WERI-Rb-1 (cell line): ENCODE measurements around the gene NUTF2.

Experiments used
- DNase-seq: peaks from one replicate; pipeline ENCODE4 v3.0.0-alpha.2; 2020
- H3K27ac ChIP-seq: fragments of 250-450 bp; sonication (Bioruptor Pico); 2 replicates; pipeline ENCODE4 v1.5.1; 2020; ENCODE audit warnings: mild to moderate bottlenecking, moderate library complexity
- H3K27me3 ChIP-seq: fragments of 250-450 bp; sonication (Bioruptor Pico); 2 replicates; pipeline ENCODE4 v1.5.1; 2021; ENCODE audit warnings: mild to moderate bottlenecking, low read depth, moderate library complexity; ENCODE audit not compliant: insufficient read depth, severe bottlenecking
- H3K36me3 ChIP-seq: fragments of 250-450 bp; sonication (Bioruptor Pico); 2 replicates; pipeline ENCODE4 v1.5.1; 2020; ENCODE audit warnings: mild to moderate bottlenecking, moderate library complexity
- H3K4me3 ChIP-seq: 2 replicates; pipeline ENCODE4 v1.5.1; 2011; ENCODE audit warnings: low read depth, mild to moderate bottlenecking, control low read depth, low read length
- H3K9me3 ChIP-seq: fragments of 250-450 bp; sonication (Bioruptor Pico); 2 replicates; pipeline ENCODE4 v1.5.1; 2021; ENCODE audit warnings: mild to moderate bottlenecking, moderate library complexity; ENCODE audit not compliant: severe bottlenecking
- TF ChIP-seq, protein P1 (sequence below): IDR thresholded peaks from 2 replicates; pipeline ENCODE4 v1.5.1; 2011; ENCODE audit warnings: low read depth, mild to moderate bottlenecking, control low read depth, inconsistent platforms, low read length

NUTF2 gene

DNA sequence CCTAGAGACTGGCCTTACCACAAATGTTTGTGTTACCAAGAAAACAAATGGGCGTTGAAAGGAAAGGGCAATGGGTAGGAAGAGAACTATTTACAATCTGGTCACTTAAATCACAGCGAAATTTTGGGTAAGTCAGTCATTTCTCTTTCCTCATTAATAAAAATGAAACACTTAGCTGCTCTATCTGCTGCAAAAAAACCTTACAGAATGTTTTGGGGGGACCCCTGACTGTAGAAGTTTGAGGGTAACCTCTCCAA, 742 bp upstream of the NUTF2 start:
- H3K36me3 ChIP-seq: peaks cover 48% of the 10 kb centered on the region
- H3K27ac ChIP-seq: peak overlapping the region; percentile 89
- H3K9me3 ChIP-seq: no peaks in the 10 kb centered on the region
- peak overlapping the region; percentile 90 for H3K4me3 ChIP-seq
- DNase-seq: no peak
- H3K27me3 ChIP-seq: no peaks in the 10 kb centered on the region
- TF ChIP-seq, protein P1, sequence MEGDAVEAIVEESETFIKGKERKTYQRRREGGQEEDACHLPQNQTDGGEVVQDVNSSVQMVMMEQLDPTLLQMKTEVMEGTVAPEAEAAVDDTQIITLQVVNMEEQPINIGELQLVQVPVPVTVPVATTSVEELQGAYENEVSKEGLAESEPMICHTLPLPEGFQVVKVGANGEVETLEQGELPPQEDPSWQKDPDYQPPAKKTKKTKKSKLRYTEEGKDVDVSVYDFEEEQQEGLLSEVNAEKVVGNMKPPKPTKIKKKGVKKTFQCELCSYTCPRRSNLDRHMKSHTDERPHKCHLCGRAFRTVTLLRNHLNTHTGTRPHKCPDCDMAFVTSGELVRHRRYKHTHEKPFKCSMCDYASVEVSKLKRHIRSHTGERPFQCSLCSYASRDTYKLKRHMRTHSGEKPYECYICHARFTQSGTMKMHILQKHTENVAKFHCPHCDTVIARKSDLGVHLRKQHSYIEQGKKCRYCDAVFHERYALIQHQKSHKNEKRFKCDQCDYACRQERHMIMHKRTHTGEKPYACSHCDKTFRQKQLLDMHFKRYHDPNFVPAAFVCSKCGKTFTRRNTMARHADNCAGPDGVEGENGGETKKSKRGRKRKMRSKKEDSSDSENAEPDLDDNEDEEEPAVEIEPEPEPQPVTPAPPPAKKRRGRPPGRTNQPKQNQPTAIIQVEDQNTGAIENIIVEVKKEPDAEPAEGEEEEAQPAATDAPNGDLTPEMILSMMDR: no peak

DNA sequence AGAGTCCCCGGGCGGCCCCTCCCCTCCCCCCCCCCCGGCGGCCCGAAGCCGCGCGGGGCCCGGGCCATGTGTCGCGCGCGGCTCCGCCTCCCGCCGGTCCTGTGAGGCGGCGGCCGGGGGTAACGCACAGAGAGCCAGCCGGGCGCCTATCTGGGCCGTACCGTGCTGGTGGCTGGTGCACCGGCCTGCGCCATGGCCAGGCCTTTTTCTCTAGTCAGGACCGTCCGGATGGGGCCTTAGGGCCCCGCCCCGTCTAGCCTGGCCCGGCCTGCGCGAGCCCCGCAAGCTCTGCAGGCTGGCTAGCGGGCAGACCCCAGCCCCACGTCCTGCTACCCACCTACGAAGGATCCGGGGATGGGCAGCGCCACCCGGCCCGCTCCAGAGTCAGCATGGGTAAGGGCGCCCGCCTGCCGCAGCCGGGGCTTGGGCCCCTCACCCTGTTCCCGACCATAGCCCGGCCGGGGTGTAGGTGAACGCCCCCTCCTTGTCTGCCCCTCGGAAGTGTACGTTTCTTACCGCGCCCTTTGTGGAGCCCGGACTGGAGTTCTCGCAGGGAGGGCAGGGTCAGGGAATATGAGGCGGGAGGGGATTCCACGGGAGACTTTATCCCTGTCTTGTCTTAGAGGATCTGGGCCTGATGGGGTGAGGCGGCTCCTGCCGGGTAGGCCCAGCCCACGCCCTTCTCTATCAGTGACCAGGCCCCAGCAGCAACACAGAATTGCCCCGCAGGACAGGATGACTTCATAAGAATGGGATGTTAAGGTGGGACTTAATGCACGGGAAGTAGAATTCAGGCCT, 530 bp downstream of the NUTF2 start, which contains the start of gene CENPT:
Gene CENPT (minus strand): TSS at position 630 of the 798 bp plus-strand sequence. CDS start 13,834 bp downstream, outside the sequence.
- Histone ChIP-seq H3K9me3 (no peaks in the 10 kb centered on the region), H3K4me3 (peak within 1 kb of the TSS; percentile 90), H3K36me3 (peaks cover 55% of the 10 kb centered on the region), H3K27me3 (no peaks in the 10 kb centered on the region), H3K27ac (peak within 1 kb of the TSS; percentile 89)
- DNase-seq: no peak
- TF ChIP-seq, protein P1: no peak

DNA sequence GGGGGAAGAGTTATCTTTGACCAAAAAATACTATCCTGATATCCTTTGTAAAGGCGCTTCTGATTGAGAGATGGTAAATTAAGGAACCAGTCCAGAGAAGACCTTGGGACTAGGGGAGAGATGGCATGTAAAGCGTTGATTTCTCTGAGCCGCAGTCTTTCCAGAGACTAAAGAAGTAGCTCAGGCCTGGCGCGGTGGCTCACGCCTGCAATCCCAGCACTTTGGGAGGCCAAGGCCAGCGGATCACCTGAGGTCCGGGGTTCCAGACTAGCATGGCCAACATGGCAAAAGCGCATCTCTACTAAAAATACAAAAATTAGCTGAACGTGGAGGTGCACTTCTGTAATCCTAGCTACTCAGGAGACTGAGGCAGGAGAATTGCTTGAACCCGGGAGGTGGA, 1.4 kb downstream of the NUTF2 start:
- Histone ChIP-seq H3K27me3 (no peaks in the 10 kb centered on the region), H3K36me3 (peaks cover 63% of the 10 kb centered on the region), H3K4me3 (peak overlapping the region; percentile 90), H3K27ac (peak overlapping the region; percentile 89), H3K9me3 (no peaks in the 10 kb centered on the region)
- DNase-seq: no peak
- TF ChIP-seq, protein P1: no peak

DNA sequence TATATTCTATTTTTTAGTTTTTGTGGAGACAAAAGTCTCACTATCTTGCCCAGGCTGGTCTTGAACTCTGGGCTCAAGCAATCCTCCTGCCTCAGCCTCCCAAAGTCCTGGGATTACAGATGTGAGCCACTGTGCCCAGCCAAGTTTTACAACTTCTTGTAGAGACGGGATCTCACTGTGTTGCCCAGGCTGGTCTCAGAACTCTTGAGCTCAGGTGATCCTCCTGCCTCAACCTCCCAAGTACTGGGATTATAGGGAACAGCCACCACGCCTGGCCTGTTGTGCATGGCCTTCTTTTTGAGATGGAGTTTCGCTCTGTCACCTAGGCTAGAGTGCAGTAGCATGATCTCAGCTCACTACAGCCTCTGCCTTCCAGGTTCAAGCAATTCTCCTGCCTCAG, 6.9 kb downstream of the NUTF2 start:
- H3K36me3 ChIP-seq: peaks cover 70% of the 10 kb centered on the region
- TF ChIP-seq, protein P1: no peak

DNA sequence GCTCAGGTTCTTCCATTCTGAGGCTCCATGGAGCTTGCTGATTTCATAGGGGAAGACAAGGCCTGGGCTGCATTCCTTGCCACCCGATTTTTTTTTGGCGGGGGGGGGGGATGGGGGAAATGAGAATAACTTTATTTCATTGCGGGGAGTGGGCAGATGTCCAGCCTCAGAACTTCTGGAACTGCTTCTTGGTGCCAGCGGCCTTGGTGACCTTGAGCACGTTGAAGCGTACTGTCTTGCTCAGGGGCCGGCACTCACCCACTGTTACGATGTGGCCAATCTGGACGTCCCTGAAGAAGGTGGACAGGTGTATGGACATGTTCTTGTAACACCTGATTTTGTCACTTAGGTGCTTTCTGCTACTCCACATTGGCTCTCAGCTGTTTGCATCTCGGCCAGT, 9.1 kb downstream of the NUTF2 start:
- Histone ChIP-seq H3K9me3 (no peaks in the 10 kb centered on the region), H3K27me3 (no peaks in the 10 kb centered on the region), H3K4me3 (no peak overlapping the region), H3K36me3 (peaks cover 61% of the 10 kb centered on the region), H3K27ac (no peak overlapping the region)
- TF ChIP-seq, protein P1: no peak
- DNase-seq: no peak

More for the DNA sequence above, 6.9 kb downstream of the NUTF2 start:
- Histone ChIP-seq H3K27ac (no peak overlapping the region), H3K27me3 (no peaks in the 10 kb centered on the region), H3K9me3 (no peaks in the 10 kb centered on the region), H3K4me3 (no peak overlapping the region)
- no peak for DNase-seq
